MCF 10A (cell line): ENCODE data around the gene KCTD11. TPM values are rescaled to one million over a fixed set of nuclear protein-coding genes. Genes with fewer than 3 reads are reported as not detected.

Experiments used
- BruUV-seq: library from RNA; stranded (reverse); fragments of 400-500 nt; replicated peaks from 2 replicates; lab custom pipeline; 2021; lab: Mats Ljungman, UMichigan
- CTCF ChIA-PET: fragments of 300-600 bp; sonication (Branson Sonifier 250); formaldehyde crosslinking; extraction: SDS; loops from one replicate; lab custom pipeline; 2021; ENCODE audit warnings: antibody characterized with exemption, inconsistent platforms; lab: Yijun Ruan, JAX
- POLR2A ChIA-PET: fragments of 300-600, 350-650 bp; sonication (Branson Sonifier 250); formaldehyde crosslinking; extraction: SDS; loops from one replicate; lab custom pipeline; 2020; ENCODE audit warnings: antibody characterized with exemption, inconsistent platforms; lab: Yijun Ruan, JAX
- DNase-seq: peaks from one replicate; pipeline ENCODE4 v3.0.0-alpha.2; 2018; ENCODE audit not compliant: unreplicated experiment
- H3K27ac Mint-ChIP-seq: one replicate; pipeline ENCODE4 v1.8.0; 2022; ENCODE audit warnings: mild to moderate bottlenecking, low read depth, mixed read lengths; ENCODE audit not compliant: unreplicated experiment
- H3K27me3 Mint-ChIP-seq: one replicate; pipeline ENCODE4 v1.8.0; 2022; ENCODE audit warnings: mixed read lengths; ENCODE audit not compliant: insufficient read depth, unreplicated experiment
- H3K36me3 Mint-ChIP-seq: one replicate; pipeline ENCODE4 v1.8.0; 2022; ENCODE audit warnings: mild to moderate bottlenecking, moderate library complexity, mixed read lengths; ENCODE audit not compliant: insufficient read depth, unreplicated experiment
- H3K4me1 Mint-ChIP-seq: one replicate; pipeline ENCODE4 v1.8.0; 2022; ENCODE audit warnings: mixed read lengths; ENCODE audit not compliant: insufficient read depth, unreplicated experiment
- H3K4me3 Mint-ChIP-seq: one replicate; pipeline ENCODE4 v1.8.0; 2022; ENCODE audit warnings: mild to moderate bottlenecking, moderate library complexity, mixed read lengths; ENCODE audit not compliant: unreplicated experiment
- H3K9me3 Mint-ChIP-seq: one replicate; pipeline ENCODE4 v1.8.0; 2022; ENCODE audit warnings: mixed read lengths; ENCODE audit not compliant: unreplicated experiment
- CTCF ChIP-seq: fragments of 200-600 bp; IDR thresholded peaks from one replicate; pipeline ENCODE4 v1.8.0; 2022; ENCODE audit warnings: antibody characterized with exemption, mild to moderate bottlenecking; ENCODE audit not compliant: unreplicated experiment
- intact Hi-C: fragments of 100-400 bp; cut with micrococcal nuclease; formaldehyde crosslinking; loops from 2 replicates; pipeline ENCODE4 v1.14.1; 2022
- total RNA-seq: library from RNA; stranded (reverse); gene quantifications from 2 replicates; pipeline ENCODE4 v1.2.3, GENCODE V29; 2022

Gene KCTD11
- total RNA-seq, 1 experiment from 2014 or later, result 10.1 TPM

- TF ChIP-seq CTCF, result peak; percentile 11
- ChIA-PET CTCF (interaction anchor here (0.6 to 1.8 kb wide), 4 partner anchors 11 to 43 kb away, joined by 3 to 10 read pairs (median 4); partner anchors contain the start of gene SLC2A4), POLR2A (interaction anchor here (0.7 to 3.0 kb wide), 16 partner anchors 12 to 262 kb away, joined by 3 to 18 read pairs (median 3); partner anchors contain the start of genes GABARAP, NEURL4 and POLR2A)
- DNase-seq, result no peak
- Mint-ChIP-seq H3K4me3 (peak overlapping the region; percentile 88), H3K4me1 (peaks cover 25% of the 10 kb centered on the region), H3K9me3 (no peaks in the 10 kb centered on the region), H3K36me3 (peaks cover 57% of the 10 kb centered on the region), H3K27ac (peak overlapping the region; percentile 90), H3K27me3 (no peaks in the 10 kb centered on the region)
- no TSS peak for BruUV-seq
- intact Hi-C loops, result no loop called here
Measured at GRCh38 chr17:7307686-7308624, 44.0 kb upstream of the KCTD11 start.

GRCh38 chr17:7308625-7309433 is 43.1 kb upstream of the KCTD11 start:
- peak overlapping the region; percentile 90 for H3K27ac Mint-ChIP-seq
- no peak for TF ChIP-seq CTCF
- intact Hi-C loops, result no loop called here
- H3K4me3 Mint-ChIP-seq, result peak overlapping the region; percentile 88
- H3K27me3 Mint-ChIP-seq, result no peaks in the 10 kb centered on the region
- peak; percentile 87 for DNase-seq
- BruUV-seq, result TSS peak; percentile 93
- H3K9me3 Mint-ChIP-seq, result no peaks in the 10 kb centered on the region
- CTCF ChIA-PET, result interaction anchor here (0.6 to 1.8 kb wide), 5 partner anchors 12 to 44 kb away, joined by 3 to 10 read pairs (median 5); partner anchors contain the start of gene SLC2A4
- POLR2A ChIA-PET, result interaction anchor here (0.7 to 3.0 kb wide), 19 partner anchors 12 to 408 kb away, joined by 3 to 18 read pairs (median 3); partner anchors contain the start of genes CTDNEP1, ELP5, GABARAP and NEURL4
- H3K36me3 Mint-ChIP-seq, result peaks cover 65% of the 10 kb centered on the region
- peaks cover 29% of the 10 kb centered on the region for H3K4me1 Mint-ChIP-seq

DNA sequence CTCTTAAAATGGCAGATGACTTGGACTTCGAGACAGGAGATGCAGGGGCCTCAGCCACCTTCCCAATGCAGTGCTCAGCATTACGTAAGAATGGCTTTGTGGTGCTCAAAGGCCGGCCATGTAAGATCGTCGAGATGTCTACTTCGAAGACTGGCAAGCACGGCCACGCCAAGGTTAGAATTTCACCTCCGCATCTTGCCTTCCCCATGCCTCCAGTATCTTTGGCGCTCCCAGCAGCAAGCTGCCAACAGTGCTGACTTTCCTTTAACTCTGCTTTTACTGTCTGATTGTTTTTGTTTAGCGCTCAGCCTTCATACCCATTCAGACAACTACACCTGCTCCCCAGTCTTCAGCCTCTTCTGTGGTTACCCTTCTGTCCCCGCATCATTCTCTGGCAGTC is 42.3 kb upstream of the KCTD11 start:
- DNase-seq, result no peak
- Mint-ChIP-seq H3K9me3 (no peaks in the 10 kb centered on the region), H3K27ac (peak overlapping the region; percentile 87), H3K4me3 (peak overlapping the region; percentile 88), H3K36me3 (peaks cover 73% of the 10 kb centered on the region), H3K4me1 (peaks cover 35% of the 10 kb centered on the region), H3K27me3 (no peaks in the 10 kb centered on the region)
- no peak for TF ChIP-seq CTCF
- intact Hi-C loops, result no loop called here
- no TSS peak for BruUV-seq
- ChIA-PET POLR2A (interaction anchor here (0.7 to 3.0 kb wide), 11 partner anchors 13 to 407 kb away, joined by 3 to 18 read pairs (median 4); partner anchors contain the start of genes CTDNEP1, ELP5, GABARAP and MPDU1), CTCF (interaction anchor here (1.5 to 1.8 kb wide), 4 partner anchors 13 to 35 kb away, joined by 3 to 10 read pairs (median 4); partner anchors contain the start of gene SLC2A4)
